Measurements from ENCODE around the gene TEAD3. TPM values are rescaled to one million over a fixed set of nuclear protein-coding genes. Genes with fewer than 3 reads are reported as not detected.

Gene TEAD3
- total and polyA plus RNA-seq, 10 of the 15 experiments (the other 5 are each of a cell fraction or from before 2014, with no cell fraction given): 0.02 to 0.28 (median 0.18) TPM; not detected in 5

GRCh38 chr6:35500782-35501181 is 3.9 kb upstream of the TEAD3 start:
- 29% methylated on average over 6 of the region's 6 CpGs for WGBS (ENCODE audit: insufficient coverage, insufficient replicate concordance, low lambda C conversion rate, missing lambda C conversion rate)
- H3K27me3 ChIP-seq (replicated peaks in 1 of 2; ENCODE audit: control insufficient read depth in 2 of 2, insufficient read depth in 2 of 2, low read length in 1 of 2): peaks cover 2 to 14% of the 10 kb centered on the region in 2 experiments
- SMC1A ChIA-PET (ENCODE audit: uncharacterized antibody, unreplicated experiment): no interaction called here
- ATAC-seq (no peak), FAIRE-seq (no peak), DNase-seq (ENCODE audit: low read depth, low spot score) (no peak)
- POLR2A ChIA-PET: no interaction called here
- no peak overlapping the region for H3K4me3 ChIP-seq
- no peak overlapping the region for H3K4me2 ChIP-seq (ENCODE audit: control insufficient read depth, insufficient read depth)
- RAD21 ChIA-PET (ENCODE audit: unreplicated experiment): no interaction called here
- BruUV-seq (replicated peaks): no TSS peak
- in situ Hi-C loops (cut with MboI) (no loop called here), intact Hi-C loops (cut with micrococcal nuclease; ENCODE audit: unreplicated experiment) (no loop called here)
- no peaks in the 10 kb centered on the region for H4K20me1 ChIP-seq (ENCODE audit: control insufficient read depth, insufficient read depth)
- no peak overlapping the region for H3K9ac ChIP-seq (ENCODE audit: control insufficient read depth, insufficient read depth, low read length)
- no peaks in the 10 kb centered on the region; the same call in 1 of the 2 replicates for H3K4me1 ChIP-seq (ENCODE audit: control insufficient read depth, insufficient read depth, low read length)
- CTCF ChIA-PET: no interaction called here
- H3K36me3 ChIP-seq (ENCODE audit: control insufficient read depth in 2 of 2, insufficient read depth in 2 of 2, low read length in 1 of 2): no peaks in the 10 kb centered on the region
- no peaks in the 10 kb centered on the region for H3K79me2 ChIP-seq (ENCODE audit: control insufficient read depth, insufficient read depth, low read length)
- no peak for TF ChIP-seq MYC (IDR thresholded peaks at IDR 0.05; ENCODE audit: insufficient read depth, insufficient read length, insufficient replicate concordance, low read length, severe bottlenecking)
- TF ChIP-seq CREM (IDR thresholded peaks at IDR 0.05; ENCODE audit: low read depth): no peak
- no peak for TF ChIP-seq SMAD5 (IDR thresholded peaks at IDR 0.05; ENCODE audit: low read depth)
- TF ChIP-seq BCL11A (IDR thresholded peaks at IDR 0.05; ENCODE audit: low read depth, low read length): no peak
- no peak for TF ChIP-seq TARDBP (IDR thresholded peaks at IDR 0.05; ENCODE audit: borderline replicate concordance)
- no peak for TF ChIP-seq IKZF1 (conservative IDR thresholded peaks at IDR 0.05)
- no peak for TF ChIP-seq ZSCAN29 (IDR thresholded peaks at IDR 0.05)
- H2AFZ ChIP-seq (ENCODE audit: control insufficient read depth, low read depth, low read length): no peak overlapping the region
- H3K9me3 ChIP-seq (replicated peaks; ENCODE audit: control insufficient read depth, insufficient read depth, low read length): no peaks in the 10 kb centered on the region
- H3K27ac ChIP-seq (ENCODE audit: control insufficient read depth, insufficient read depth): no peak overlapping the region

GRCh38 chr6:35499372-35499771 is 2.5 kb upstream of the TEAD3 start:
- Histone ChIP-seq H3K27ac (ENCODE audit: control insufficient read depth, insufficient read depth) (no peak overlapping the region), H3K9ac (ENCODE audit: control insufficient read depth, insufficient read depth, low read length) (no peak overlapping the region), H2AFZ (ENCODE audit: control insufficient read depth, low read depth, low read length) (no peak overlapping the region), H3K27me3 (replicated peaks in 1 of 2; ENCODE audit: control insufficient read depth in 2 of 2, insufficient read depth in 2 of 2, low read length in 1 of 2) (peaks cover 2 to 16% of the 10 kb centered on the region in 2 experiments), H3K4me1 (ENCODE audit: control insufficient read depth, insufficient read depth, low read length) (peaks cover 2% of the 10 kb centered on the region; the same call in 1 of the 2 replicates), H3K79me2 (ENCODE audit: control insufficient read depth, insufficient read depth, low read length) (no peaks in the 10 kb centered on the region), H3K36me3 (ENCODE audit: control insufficient read depth in 2 of 2, insufficient read depth in 2 of 2, low read length in 1 of 2) (no peaks in the 10 kb centered on the region), H3K9me3 (replicated peaks; ENCODE audit: control insufficient read depth, insufficient read depth, low read length) (no peaks in the 10 kb centered on the region), H3K4me2 (ENCODE audit: control insufficient read depth, insufficient read depth) (no peak overlapping the region), H4K20me1 (ENCODE audit: control insufficient read depth, insufficient read depth) (no peaks in the 10 kb centered on the region), H3K4me3 (no peak overlapping the region)
- no peak for FAIRE-seq
- POLR2A ChIA-PET: no interaction called here
- no TSS peak for BruUV-seq (replicated peaks)
- no peak for ATAC-seq
- WGBS (ENCODE audit: insufficient coverage, insufficient replicate concordance, low lambda C conversion rate, missing lambda C conversion rate): 2% methylated on average over 4 of the region's 4 CpGs
- RAD21 ChIA-PET (ENCODE audit: unreplicated experiment): no interaction called here
- CTCF ChIA-PET: no interaction called here
- in situ Hi-C loops (cut with MboI) (no loop called here), intact Hi-C loops (cut with micrococcal nuclease; ENCODE audit: unreplicated experiment) (no loop called here)
- SMC1A ChIA-PET (ENCODE audit: uncharacterized antibody, unreplicated experiment): no interaction called here
- no peak for DNase-seq (ENCODE audit: low read depth, low spot score)
- TF ChIP-seq RAD21 (IDR thresholded peaks at IDR 0.05; ENCODE audit: insufficient read depth, low read depth, low read length) (no peak), SIN3A (IDR thresholded peaks at IDR 0.05; ENCODE audit: low read depth, low read length) (no peak), RBBP5 (conservative IDR thresholded peaks at IDR 0.05) (no peak), IRF5 (IDR thresholded peaks at IDR 0.05; ENCODE audit: borderline replicate concordance) (no peak), PRDM15 (CRISPR knock-in tag; IDR thresholded peaks at IDR 0.05) (no peak), HDAC6 (IDR thresholded peaks at IDR 0.05; ENCODE audit: unreplicated experiment) (no peak)

Data from GM12878 (cell line).